Nephron progenitor cell (in vitro differentiated cells): ENCODE results near the gene UBALD1.

Experiments used
- DNase-seq: peaks from one replicate; pipeline ENCODE4 v3.0.0; 2021
- H3K27ac Mint-ChIP-seq: 2 replicates; pipeline ENCODE4 v1.8.0; 2021; ENCODE audit warnings: mild to moderate bottlenecking, moderate library complexity, mixed read lengths
- H3K27me3 Mint-ChIP-seq: 2 replicates; pipeline ENCODE4 v1.8.0; 2021; ENCODE audit warnings: mild to moderate bottlenecking, low read depth, mixed read lengths; ENCODE audit not compliant: poor library complexity
- H3K36me3 Mint-ChIP-seq: 2 replicates; pipeline ENCODE4 v1.8.0; 2021; ENCODE audit warnings: low read depth, mixed read lengths
- H3K4me1 Mint-ChIP-seq: 2 replicates; pipeline ENCODE4 v1.8.0; 2021; ENCODE audit warnings: mixed read lengths
- H3K4me3 Mint-ChIP-seq: 2 replicates; pipeline ENCODE4 v1.8.0; 2021; ENCODE audit warnings: mild to moderate bottlenecking, moderate library complexity, mixed read lengths
- H3K9me3 Mint-ChIP-seq: 2 replicates; pipeline ENCODE4 v1.8.0; 2021; ENCODE audit warnings: mild to moderate bottlenecking, moderate library complexity, mixed read lengths
- TF ChIP-seq, protein P1 (sequence below): fragments of 200-600 bp; sonication (generic); IDR thresholded peaks from 2 replicates; pipeline ENCODE4 v1.5.0; 2021; ENCODE audit warnings: antibody characterized with exemption

Gene UBALD1

DNA sequence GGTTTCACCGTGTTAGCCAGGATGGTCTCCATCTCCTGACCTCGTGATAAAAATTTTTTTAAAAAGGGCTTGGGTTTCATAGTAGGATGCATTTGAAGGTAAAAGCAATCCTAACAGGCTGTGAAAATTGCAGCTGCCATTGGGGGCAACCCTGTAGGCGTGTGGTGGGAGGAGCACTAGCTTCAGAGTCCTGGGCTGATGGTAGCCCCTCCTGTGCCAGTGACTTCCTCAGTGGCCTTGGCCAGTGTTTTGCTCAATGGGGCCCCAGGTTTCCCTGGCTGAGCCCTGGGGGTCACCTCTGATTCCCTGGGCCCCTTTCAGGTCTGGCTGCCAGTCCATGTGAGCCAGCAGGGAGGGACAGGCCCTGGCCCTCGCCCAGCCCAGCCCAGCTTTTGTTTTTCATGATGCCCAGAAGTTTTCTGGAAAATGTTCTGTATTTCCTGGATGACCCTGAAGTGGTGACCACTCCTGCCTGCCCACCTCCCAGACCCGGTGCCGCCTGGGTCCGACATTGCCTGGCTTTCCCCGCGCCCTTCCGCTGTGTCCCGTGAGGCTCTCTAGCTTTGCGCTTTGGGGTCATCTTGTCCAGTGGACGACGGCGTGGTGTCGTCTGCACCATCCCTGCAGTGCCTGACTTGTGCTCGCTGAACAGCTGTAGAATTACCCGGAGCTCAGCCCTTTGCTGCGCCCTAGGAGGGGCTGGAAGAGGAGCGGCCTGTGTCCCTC lies 19.4 kb upstream of the UBALD1 start:
- Mint-ChIP-seq H3K36me3 (peaks cover 33% of the 10 kb centered on the region), H3K4me1 (peaks cover 4% of the 10 kb centered on the region), H3K9me3 (peaks cover 12% of the 10 kb centered on the region), H3K27ac (peak overlapping the region; percentile 45), H3K4me3 (no peak overlapping the region), H3K27me3 (no peaks in the 10 kb centered on the region)
- DNase-seq = no peak
- TF ChIP-seq, protein P1, sequence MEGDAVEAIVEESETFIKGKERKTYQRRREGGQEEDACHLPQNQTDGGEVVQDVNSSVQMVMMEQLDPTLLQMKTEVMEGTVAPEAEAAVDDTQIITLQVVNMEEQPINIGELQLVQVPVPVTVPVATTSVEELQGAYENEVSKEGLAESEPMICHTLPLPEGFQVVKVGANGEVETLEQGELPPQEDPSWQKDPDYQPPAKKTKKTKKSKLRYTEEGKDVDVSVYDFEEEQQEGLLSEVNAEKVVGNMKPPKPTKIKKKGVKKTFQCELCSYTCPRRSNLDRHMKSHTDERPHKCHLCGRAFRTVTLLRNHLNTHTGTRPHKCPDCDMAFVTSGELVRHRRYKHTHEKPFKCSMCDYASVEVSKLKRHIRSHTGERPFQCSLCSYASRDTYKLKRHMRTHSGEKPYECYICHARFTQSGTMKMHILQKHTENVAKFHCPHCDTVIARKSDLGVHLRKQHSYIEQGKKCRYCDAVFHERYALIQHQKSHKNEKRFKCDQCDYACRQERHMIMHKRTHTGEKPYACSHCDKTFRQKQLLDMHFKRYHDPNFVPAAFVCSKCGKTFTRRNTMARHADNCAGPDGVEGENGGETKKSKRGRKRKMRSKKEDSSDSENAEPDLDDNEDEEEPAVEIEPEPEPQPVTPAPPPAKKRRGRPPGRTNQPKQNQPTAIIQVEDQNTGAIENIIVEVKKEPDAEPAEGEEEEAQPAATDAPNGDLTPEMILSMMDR = no peak

DNA sequence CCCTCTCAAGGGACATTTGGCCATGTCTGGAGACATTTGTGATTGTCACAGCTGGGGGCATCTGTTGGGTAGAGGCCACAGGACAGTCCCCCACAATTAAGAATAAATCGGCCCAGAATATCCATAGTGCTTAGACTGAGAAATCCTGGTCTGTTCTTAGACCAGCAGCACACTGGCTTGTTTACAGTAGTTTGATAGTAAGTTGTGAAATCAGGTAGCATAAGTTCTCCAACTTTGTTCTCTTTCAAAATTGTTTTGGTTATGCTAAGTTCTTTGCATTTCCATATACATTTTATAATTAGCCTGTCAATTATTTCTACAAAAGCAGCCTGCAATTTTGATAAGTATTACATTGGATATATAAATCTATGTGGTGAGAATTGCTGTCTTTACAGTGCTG lies 16.8 kb upstream of the UBALD1 start:
- TF ChIP-seq, protein P1 = no peak
- H3K27me3 Mint-ChIP-seq = no peaks in the 10 kb centered on the region
- peaks cover 48% of the 10 kb centered on the region for H3K36me3 Mint-ChIP-seq
- H3K4me3 Mint-ChIP-seq = no peak overlapping the region
- peaks cover 10% of the 10 kb centered on the region for H3K4me1 Mint-ChIP-seq
- no peak for DNase-seq
- H3K27ac Mint-ChIP-seq = no peak overlapping the region
- peaks cover 15% of the 10 kb centered on the region for H3K9me3 Mint-ChIP-seq

DNA sequence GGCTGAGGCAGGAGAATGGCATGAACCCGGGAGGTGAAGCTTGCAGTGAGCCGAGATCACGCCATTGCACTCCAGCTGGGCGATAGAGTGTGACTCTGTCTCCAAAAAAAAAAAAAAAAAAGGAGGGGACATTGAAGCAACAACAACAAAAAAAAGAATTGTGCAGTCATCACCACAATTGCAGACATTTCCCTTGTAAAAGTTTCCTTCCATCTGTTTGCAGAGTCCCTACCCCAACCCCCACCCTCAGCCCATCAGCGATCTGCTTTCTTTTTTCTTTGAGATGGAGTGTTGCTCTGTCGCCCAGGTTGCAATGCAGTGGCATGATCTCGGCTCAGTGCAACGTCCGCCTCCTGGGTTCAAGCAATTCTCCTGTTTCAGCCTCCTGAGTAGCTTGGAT lies 13.6 kb upstream of the UBALD1 start:
- Mint-ChIP-seq H3K36me3 (peaks cover 37% of the 10 kb centered on the region), H3K27me3 (no peaks in the 10 kb centered on the region), H3K4me3 (no peak overlapping the region), H3K9me3 (peaks cover 15% of the 10 kb centered on the region), H3K27ac (no peak overlapping the region), H3K4me1 (peaks cover 23% of the 10 kb centered on the region)
- TF ChIP-seq, protein P1 = no peak
- no peak for DNase-seq

DNA sequence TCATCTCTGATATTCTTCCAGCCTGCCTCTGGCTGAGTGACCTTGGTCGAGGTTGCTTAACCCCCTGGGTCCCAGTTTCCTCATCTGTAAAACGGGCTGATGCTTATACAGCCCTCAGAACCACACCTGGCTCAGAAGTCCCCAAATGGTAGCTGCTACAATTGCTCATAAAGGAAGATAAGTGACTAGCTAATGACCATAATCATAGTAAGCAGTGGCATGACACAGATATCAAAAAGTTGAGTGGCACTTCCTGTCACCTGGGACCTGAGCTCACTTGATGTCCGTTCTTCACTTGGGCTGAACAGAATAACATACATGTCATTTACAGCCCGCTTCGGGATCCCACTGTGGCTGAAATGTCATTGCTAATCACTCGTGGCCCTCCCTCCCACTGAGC lies 11.7 kb upstream of the UBALD1 start:
- Mint-ChIP-seq H3K9me3 (peaks cover 12% of the 10 kb centered on the region), H3K4me3 (peak overlapping the region; percentile 99), H3K27me3 (no peaks in the 10 kb centered on the region), H3K4me1 (peaks cover 25% of the 10 kb centered on the region), H3K36me3 (peaks cover 29% of the 10 kb centered on the region), H3K27ac (no peak overlapping the region)
- TF ChIP-seq, protein P1 = no peak
- DNase-seq = no peak

DNA sequence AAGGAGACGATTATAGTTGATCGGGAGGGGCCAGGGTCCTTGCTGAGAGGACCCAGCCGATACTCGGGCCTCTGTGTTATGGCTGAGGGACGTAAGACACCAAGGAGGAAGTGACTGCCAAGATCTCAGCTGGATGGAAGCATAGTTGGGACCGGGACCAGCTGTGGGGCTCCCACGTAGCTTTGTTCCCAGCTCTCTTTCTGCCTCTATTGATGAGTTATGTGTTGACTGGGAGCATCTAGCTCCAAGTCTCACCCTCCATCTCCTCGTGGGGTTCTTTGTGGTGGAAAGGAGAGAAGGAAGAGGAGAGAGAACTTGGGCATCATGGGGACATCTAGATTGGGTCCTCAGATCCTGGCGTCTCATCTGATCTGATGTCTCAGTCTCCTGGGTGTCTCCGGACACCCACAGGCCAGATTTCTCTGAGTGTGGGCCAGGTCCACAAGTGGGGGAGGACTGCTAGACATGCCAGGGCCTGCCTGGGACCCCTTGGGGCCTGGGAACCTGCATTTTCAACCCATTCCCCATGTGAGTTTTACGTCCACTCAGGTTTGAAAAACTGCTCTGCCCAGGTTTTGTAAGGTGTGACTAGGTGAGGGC lies 11.0 kb upstream of the UBALD1 start:
- Mint-ChIP-seq H3K4me3 (peak overlapping the region; percentile 99), H3K27me3 (no peaks in the 10 kb centered on the region), H3K4me1 (peaks cover 29% of the 10 kb centered on the region), H3K9me3 (peaks cover 6% of the 10 kb centered on the region), H3K27ac (peak overlapping the region; percentile 91), H3K36me3 (peaks cover 22% of the 10 kb centered on the region)
- DNase-seq = no peak
- TF ChIP-seq, protein P1 = no peak
